ENCODE data around the gene MAGI1.
"Not testable (repeated sequence)": the region's sequence is repeated elsewhere in the genome, so short reads cannot be mapped to it uniquely, and the experiment has no call there.

The MAGI1 gene

GRCh38 chr3:65632414-65632813 lies 406.3 kb downstream of the MAGI1 start:
- no peak for DNase-seq (ENCODE audit: low spot score)

GRCh38 chr3:65628978-65629377 lies 409.7 kb downstream of the MAGI1 start:
- DNase-seq (ENCODE audit: low spot score): no peak

GRCh38 chr3:65627062-65627461 lies 411.7 kb downstream of the MAGI1 start:
- no peak for DNase-seq (ENCODE audit: low spot score)

- no peak for DNase-seq (ENCODE audit: low spot score)
Measured at GRCh38 chr3:65625305-65625704, 413.4 kb downstream of the MAGI1 start.

GRCh38 chr3:65623362-65623761 lies 415.4 kb downstream of the MAGI1 start:
- no peak for DNase-seq (ENCODE audit: low spot score)

GRCh38 chr3:65619888-65620287 lies 418.8 kb downstream of the MAGI1 start:
- DNase-seq (ENCODE audit: low spot score): no peak

GRCh38 chr3:65619451-65619881 lies 419.3 kb downstream of the MAGI1 start:
- no peak for DNase-seq (ENCODE audit: low spot score)

- no peak for DNase-seq (ENCODE audit: low spot score)
Measured at GRCh38 chr3:65618599-65618998, 420.1 kb downstream of the MAGI1 start.

GRCh38 chr3:65617787-65618186 lies 420.9 kb downstream of the MAGI1 start:
- DNase-seq (ENCODE audit: low spot score): peak; percentile 22

- DNase-seq (ENCODE audit: low spot score): no peak
Measured at GRCh38 chr3:65617209-65617608, 421.5 kb downstream of the MAGI1 start.

GRCh38 chr3:65616563-65616962 lies 422.2 kb downstream of the MAGI1 start:
- no peak for DNase-seq (ENCODE audit: low spot score)

GRCh38 chr3:65615329-65615728 lies 423.4 kb downstream of the MAGI1 start:
- no peak for DNase-seq (ENCODE audit: low spot score)

GRCh38 chr3:65614585-65614984 lies 424.1 kb downstream of the MAGI1 start:
- DNase-seq (ENCODE audit: low spot score): peak; percentile 25

- DNase-seq (ENCODE audit: low spot score): not testable (repeated sequence)
Measured at GRCh38 chr3:65607965-65608460, 430.7 kb downstream of the MAGI1 start.

- no peak for DNase-seq (ENCODE audit: low spot score)
Measured at GRCh38 chr3:65607101-65607500, 431.6 kb downstream of the MAGI1 start.

- DNase-seq (ENCODE audit: low spot score): no peak
Measured at GRCh38 chr3:65605876-65606432, 432.8 kb downstream of the MAGI1 start.

GRCh38 chr3:65604863-65605526 lies 433.7 kb downstream of the MAGI1 start:
- DNase-seq (ENCODE audit: low spot score): no peak

- DNase-seq (ENCODE audit: low spot score): no peak
Measured at GRCh38 chr3:65603631-65604030, 435.1 kb downstream of the MAGI1 start.

GRCh38 chr3:65600888-65601287 lies 437.8 kb downstream of the MAGI1 start:
- DNase-seq (ENCODE audit: low spot score): no peak

GRCh38 chr3:65597952-65598413 lies 440.7 kb downstream of the MAGI1 start:
- no peak for DNase-seq (ENCODE audit: low spot score)

- DNase-seq (ENCODE audit: low spot score): peak; percentile 84
Measured at GRCh38 chr3:65597226-65597951, 441.3 kb downstream of the MAGI1 start.

GRCh38 chr3:65596571-65597225 lies 442.0 kb downstream of the MAGI1 start:
- DNase-seq (ENCODE audit: low spot score): peak; percentile 20
